Activated T-cell treated with anti-CD3 and anti-CD28 coated beads for 48 hours (primary cell): ENCODE results near the gene POLR2J3.
"Not testable (repeated sequence)": the region's sequence is repeated elsewhere in the genome, so short reads cannot be mapped to it uniquely, and the experiment has no call there.

Source experiments
- DNase-seq: peaks from one replicate; pipeline ENCODE4 v3.0.0-alpha.2; 2020; ENCODE audit warnings: low read depth

POLR2J3 gene

DNA sequence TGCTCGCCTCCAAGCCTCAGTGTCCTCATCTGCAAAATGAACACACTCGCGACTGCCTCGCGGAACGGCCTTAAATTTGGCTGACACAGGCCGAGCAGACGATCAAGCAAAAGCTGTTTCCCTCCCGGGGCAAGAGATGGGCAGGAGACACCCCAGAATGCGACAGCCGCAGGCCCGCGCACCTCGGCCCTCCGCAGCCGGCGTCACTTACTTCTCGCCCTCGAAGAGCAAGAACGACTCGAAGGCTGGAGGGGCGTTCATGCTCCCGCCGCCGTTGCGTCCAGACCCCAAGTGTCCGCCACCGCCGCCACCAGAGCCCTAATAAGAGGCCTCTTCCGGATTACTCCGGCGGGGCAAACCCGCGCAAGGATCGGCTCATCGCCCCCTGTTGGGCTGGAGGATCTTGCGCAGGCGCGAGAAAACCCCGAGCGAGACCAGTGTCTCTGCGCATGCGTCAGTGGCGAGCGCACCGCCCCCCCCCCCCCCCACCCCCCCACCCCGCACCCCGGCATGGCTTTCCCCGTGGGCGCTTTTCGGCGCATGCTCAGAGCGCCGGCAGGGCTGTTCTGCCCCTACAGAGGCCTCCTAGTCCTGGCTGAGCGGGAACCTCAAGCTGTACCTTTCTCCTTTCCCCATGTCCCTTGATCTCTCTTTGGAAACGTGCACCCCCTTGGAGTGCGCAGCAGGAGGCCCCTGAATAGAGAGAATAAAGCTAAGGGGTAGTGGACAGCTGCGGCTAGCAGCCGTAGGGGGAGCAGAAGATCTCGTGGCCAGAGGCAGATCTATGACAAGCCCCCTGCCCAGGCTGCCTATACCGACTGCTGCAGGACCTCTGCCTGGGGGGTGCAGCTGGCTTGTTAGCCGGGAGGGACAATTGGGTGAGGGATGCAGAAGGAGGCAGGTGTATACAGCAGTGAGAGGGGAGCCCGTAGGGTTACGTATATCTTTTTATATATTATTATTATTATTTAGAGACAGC is at the start of gene POLR2J3:
TSS of gene POLR2J3 (minus strand) at position 323 of the 979 bp plus-strand sequence. CDS start at position 261, 62 bp downstream.
- peak; percentile 100 for DNase-seq

DNA sequence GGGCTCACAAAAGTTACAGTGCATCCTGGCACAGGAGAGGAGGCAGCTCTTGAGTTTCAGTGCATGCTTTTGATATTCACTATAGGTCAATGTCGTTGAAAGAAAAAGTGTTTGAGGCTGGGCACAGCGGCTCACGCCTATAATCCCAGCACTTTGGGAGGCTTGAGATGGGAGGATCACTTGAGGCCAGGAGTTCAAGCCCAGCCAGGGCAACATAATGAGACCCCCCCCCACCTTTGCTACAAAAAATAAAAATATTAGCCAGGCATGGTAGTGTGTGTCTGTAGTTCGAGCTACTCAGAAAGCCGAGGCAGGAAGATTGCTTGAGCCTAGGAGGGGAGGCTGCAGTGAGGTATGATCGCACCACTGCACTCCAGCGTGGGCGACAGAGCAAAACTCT is 45.7 kb upstream of the POLR2J3 start:
- not testable (repeated sequence) for DNase-seq

DNA sequence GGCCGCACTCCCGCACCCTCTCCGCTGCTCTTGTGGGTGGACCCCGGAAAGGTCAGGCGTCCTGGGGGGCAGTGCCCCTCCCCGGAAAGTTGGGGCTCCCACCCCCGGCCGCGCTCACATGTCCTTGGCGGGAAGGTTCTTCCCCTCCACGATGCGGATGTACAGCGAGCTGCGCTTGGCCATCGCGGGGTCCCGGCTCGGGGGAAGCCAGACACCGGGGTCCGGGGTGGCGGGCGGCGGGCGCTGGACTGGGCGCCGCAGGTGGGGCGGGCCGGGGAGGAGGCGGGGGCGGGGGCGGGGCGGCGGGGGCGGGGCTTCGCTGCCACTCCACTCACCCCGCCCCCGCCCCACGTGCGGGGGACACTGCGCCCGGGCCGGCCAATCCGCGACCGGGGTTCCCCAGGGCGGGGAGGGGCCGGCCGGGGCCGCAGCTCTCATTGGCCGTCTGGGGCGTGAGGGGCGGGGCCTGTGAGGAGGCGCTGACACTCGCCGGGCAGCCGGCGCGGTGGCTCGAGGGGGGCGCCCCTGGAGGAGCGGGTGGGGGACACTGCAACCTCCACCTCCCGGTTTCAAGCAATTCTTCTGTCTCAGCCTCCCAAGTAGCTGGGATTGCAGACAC is 44.2 kb upstream of the POLR2J3 start, which contains the start of gene RASA4:
TSS of gene RASA4 (minus strand) at position 250 of the 619 bp plus-strand sequence. CDS start at position 183, 67 bp downstream.
- DNase-seq, result not testable (repeated sequence)

- DNase-seq, result not testable (repeated sequence)
Observed at GRCh38 chr7:102615930-102616329, 43.5 kb upstream of the POLR2J3 start.

- DNase-seq, result not testable (repeated sequence)
Observed at GRCh38 chr7:102614873-102615272, 42.5 kb upstream of the POLR2J3 start.

DNA sequence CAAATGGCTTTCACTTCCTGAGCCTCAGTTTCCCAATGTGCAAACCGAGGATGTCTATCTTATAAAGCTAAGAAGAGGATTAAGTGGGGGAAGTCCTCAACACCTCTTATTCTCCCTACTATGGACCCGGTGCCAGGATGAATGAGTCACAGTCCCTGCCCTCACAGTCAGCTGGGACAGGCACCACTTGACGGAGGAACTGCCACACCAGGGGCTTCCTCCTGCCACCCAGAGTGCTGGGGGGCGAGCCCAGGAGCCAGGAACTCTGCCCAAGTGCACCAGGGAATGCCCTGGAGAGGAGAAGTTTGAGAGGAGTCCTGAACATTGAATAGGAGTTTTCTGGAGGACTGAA is 41.9 kb upstream of the POLR2J3 start:
- not testable (repeated sequence) for DNase-seq

GRCh38 chr7:102613575-102614345 is 41.4 kb upstream of the POLR2J3 start:
- DNase-seq, result not testable (repeated sequence)

DNA sequence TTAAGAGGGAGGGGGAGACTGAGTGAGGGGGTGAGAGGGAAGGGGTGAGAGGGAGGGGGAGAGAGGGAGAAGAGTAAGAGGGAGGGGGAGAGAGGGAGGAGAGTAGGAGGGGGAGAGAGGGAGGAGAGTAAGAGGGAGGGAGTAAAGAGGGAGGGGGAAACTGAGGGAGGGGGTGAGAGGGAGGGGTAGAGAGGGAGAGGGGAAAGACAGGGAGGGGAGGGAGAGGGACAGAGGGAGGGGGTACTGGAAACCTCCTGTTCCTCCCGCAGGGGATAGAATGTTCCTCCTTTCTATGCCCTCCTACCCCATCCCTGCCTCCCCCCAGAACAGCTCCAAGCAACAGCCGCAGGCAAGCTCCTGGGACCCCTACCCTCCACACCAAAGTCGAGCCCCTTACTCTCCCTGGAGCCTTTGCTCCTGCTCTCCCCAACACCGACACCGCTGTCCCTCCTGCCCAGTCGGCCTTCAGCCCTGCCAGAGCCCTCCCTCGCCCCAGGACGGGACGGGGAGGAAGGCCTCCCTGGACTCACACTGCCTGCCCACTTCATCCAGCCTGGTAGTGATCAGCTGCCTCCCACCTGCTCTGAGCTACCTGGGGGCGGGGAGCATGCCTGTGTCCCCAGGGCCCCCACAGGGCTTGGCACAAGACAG is 39.4 kb upstream of the POLR2J3 start:
- DNase-seq, result not testable (repeated sequence)

DNA sequence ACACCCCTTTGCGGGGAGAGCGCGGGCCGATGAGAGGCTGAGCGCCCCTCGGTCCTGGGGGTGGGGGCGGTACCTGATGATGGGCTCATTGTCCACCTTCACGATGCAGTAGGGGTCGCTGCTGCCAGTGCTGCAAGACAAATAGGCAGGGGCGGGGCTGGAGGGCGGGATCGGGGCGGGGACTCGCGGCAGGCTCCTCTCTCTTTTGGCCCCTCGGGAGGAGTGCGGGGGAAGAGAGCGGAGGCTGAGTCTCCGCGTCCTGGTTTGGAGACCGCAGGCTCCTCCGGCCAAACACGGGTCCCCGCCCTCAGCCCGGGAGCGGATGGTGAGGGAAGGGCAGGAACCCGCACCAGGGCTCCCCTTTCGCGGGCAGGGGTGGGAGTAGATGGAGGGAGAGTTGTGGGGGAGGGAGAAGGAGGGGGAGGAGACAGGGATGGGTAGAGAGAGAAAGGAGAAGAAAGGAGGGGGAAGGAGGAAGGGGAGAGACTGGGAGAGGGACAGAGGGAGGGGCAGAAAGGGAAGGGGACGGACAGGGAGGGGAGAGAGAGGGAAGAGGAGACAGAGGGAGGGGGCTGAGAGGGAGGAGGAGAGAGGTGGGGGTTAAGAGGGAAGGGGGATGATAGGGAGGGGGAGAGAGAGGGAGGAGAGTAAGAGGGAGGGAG is 38.8 kb upstream of the POLR2J3 start:
- DNase-seq, result not testable (repeated sequence)

- not testable (repeated sequence) for DNase-seq
Observed at GRCh38 chr7:102610441-102610840, 38.1 kb upstream of the POLR2J3 start.

DNA sequence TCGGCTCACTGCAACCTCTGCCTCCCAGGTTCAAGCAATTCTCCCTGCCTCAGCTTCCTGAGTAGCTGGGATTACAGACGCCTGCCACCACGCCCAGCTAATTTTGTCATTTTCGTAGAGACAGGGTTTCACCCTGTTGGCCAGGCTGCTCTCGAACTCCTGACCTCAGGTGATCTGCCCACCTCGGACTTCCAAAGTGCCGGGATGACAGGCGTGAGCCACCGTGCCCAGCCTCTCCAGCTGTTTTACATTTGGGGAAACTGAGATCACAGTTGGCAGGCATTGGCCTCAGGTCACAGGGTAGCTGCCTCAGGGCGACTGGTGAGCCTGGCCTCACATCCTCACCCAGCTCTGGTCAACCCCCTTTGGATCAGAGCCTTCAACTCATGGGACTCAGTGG is 37.4 kb upstream of the POLR2J3 start:
- DNase-seq, result not testable (repeated sequence)

- DNase-seq, result not testable (repeated sequence)
Observed at GRCh38 chr7:102606848-102607247, 34.5 kb upstream of the POLR2J3 start.

DNA sequence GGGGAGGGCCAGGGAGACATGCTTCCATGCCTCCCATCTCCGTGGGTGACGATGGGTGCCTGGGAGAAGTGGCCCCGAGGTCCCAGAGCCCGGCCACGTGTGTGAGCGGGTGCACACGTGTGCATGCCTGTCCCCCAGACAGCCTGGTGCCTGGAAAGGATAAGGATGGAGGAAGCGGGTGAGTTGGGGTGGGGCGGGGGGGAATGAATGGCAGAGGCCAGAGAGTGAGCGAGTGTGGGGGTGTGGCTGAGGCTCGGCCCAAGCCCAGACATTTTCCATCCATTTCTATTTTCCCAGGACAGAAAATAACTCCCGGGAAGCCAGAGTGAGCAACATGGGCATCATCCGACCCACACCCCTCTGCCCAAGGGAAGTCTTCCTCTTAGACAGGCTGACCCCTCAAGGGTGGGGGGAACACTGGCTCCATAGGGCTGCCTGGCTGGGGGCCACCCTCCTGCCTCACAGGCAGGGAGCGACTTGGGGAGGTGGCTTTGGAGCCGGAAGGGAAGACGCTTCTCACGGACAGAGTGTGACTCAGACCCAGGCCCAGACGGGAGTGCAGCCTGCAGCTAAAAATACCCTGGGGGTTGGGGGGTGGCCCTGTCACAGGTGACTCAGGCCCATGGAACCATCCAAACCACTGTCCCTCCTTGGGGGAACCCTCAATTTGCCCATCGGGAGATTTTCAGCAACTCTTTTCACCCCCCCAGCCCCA is 32.2 kb upstream of the POLR2J3 start:
- DNase-seq, result not testable (repeated sequence)

GRCh38 chr7:102602317-102602716 is 29.9 kb upstream of the POLR2J3 start:
- not testable (repeated sequence) for DNase-seq

DNA sequence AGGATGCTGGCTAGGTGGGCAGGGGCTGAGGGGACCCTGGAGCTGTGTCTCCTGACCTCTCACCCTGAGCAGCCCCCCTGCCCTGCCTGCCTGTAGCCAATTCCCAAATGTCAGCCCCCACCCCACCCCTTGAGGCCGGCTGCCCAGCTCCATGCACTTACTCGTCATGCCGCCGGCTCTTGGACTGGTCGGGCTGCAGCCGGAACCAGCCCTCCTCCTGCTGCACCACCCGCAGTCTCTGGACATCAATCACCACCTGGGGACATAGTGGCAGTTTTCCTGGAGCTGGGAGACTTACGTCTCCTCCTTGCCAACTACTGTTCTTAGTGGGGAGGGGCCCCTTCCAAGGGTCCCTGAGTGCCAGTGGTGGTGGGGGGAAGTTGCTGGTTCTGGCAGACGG is 27.3 kb upstream of the POLR2J3 start:
- DNase-seq, result not testable (repeated sequence)

DNA sequence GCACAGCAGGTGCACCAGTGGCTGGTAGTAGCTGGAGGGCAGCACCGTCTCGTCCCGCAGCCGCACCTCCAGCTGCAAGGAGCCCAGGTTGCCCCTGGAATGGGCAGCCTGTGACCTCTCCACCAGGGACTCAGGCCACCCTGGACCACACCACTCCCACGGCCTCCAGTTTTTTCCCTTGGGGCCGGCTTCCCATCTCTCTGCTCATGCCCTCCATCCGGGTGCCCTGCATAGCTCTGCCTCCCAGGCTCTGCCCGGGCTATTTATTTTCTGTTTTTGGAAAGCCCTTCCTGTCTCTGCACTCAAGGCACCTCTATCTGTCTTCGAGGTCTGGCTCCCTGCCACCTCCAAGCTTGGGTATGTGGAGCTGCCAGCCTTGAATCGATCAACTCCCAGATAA is 23.7 kb upstream of the POLR2J3 start:
- not testable (repeated sequence) for DNase-seq

GRCh38 chr7:102593637-102594334 is 21.4 kb upstream of the POLR2J3 start:
- DNase-seq, result not testable (repeated sequence)

DNA sequence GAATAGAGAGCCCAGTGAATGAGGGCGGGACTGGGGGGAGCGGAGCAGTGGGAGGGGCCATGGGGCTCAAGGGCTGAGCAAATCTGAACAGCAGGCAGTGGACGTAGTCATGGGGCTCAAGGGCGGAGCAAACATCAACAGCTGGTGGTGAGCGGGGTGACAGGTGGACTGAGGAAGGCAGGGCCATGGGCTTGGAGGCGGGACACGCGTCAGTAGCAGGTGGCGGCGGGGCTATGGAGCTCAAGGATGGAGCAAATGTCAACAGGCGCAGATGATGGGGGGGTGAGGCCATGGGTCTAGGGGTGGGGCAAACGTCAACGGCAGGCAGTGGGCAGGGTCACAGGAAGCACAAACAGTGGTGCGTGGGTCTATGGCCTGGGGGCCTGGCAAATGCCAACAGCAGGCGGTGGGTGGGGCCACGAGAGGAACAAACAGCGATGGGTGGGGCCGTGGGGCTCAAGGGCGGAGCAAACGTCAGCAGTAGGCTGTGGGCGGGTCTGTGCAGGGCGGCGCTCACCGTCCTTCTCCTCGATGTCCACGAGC is 20.2 kb upstream of the POLR2J3 start:
- peak; percentile 20 for DNase-seq

DNA sequence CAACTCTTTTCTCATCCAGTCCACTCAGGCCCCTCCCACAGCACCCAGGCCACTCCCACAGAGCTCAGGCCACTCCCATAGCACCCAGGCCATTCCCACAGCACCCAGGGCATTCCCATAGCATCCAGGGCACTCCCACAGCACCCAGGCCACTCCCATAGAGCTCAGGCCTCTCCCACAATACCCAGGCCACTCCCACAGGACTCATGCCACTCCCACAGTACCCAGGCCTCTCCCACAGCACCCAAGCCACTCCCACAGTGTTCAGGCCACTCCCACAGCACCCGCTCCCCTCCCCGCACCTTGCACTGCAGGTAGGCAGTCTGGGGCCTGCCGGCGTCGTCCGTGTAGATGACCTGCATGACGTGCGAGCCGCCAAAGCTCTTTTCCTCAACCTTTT is 17.5 kb upstream of the POLR2J3 start:
- not testable (repeated sequence) for DNase-seq
